Measurements from ENCODE around the gene PALLD.

The PALLD gene

DNA sequence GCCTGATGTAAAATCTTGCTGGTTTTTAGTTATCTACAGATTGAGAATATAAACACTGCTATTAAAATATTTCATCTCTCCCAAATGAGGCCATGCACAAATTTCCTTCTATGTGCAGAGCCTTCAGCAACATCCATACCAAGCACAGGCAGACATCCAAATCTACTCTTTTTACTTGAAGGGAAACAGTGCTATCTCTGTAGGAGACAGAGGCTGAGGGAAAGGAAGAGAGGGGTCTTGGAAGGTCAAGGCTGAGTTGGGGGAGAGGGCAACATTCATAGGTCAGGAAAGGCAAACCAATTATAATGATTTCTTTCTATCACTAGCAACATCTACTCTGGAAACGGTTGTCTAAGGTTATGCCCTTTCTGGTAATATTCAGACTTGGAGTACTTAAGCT is 273.0 kb downstream of the PALLD start:
- DNase-seq = no peak

DNA sequence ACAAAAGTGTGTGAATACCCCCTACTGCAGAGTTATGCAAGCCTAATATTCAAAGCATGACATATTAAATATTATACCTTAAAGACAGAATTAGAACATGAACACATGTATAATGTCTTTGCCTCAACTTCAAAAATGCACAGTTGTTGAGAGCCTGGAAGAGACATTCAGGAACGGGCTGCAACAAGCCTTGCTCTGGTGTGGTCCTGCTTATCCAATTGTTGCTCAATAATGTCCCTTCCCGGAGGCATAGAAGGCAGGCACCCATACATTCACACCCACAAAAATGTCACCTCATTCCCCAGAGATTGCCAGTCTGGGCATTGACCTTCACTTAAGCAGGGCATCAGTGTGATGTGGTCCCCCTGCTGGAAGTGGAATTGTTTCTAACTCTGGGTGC is 274.4 kb downstream of the PALLD start:
- DNase-seq = no peak

GRCh38 chr4:168773388-168774195 is 276.7 kb downstream of the PALLD start:
- DNase-seq = no peak

DNA sequence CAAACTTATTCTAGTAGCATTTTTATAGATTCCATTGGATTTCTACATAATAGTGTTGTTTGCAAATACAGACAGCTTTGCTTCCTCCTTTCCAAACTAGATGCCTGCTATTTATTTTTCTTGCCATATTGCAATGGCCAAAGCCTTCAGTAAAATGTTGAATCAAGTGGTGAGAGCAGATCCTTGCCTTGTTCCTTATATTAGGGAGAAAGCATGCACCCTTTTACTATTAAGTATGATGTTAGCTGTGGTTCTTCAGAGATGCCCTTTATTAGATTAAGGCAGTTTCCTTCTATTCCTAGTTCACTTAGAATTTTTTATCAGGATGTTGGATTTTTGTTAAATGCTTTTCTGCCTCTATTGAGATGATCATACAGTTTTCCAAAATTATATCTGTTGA is 279.5 kb downstream of the PALLD start:
- DNase-seq = no peak

DNA sequence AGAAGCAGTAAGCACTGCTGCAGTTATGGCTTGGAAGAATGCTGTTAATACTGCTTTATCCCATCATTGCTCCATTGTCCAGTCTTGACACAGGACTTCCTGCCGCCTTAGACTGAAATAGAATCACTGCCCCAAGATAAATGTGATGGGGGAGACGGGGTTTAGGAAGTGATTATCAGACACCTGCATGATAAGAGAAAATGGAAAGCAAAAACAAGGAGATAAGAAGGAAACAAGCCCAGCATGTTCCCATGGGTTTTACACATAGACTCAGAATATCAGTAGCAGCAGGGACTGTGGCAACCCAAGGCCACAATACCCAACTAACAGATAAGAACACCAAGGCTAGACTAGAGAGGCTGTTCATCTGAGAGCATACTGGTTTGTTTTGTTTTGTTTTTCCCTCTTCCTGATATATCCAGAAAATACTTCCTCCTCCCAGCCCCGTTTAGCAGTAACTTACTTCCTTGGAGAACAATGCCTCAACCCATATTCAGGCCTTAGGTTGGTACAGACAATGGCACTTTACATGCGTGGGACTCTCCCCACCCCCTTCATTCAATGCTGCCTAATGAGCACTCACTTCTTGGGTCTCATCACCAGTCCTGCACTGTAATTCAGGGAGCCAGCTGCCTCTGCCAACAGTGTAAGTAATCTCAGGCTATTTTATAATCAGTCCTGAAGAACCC is 280.6 kb downstream of the PALLD start:
- no peak for DNase-seq

GRCh38 chr4:168781341-168781740 is 284.5 kb downstream of the PALLD start:
- no peak for DNase-seq

DNA sequence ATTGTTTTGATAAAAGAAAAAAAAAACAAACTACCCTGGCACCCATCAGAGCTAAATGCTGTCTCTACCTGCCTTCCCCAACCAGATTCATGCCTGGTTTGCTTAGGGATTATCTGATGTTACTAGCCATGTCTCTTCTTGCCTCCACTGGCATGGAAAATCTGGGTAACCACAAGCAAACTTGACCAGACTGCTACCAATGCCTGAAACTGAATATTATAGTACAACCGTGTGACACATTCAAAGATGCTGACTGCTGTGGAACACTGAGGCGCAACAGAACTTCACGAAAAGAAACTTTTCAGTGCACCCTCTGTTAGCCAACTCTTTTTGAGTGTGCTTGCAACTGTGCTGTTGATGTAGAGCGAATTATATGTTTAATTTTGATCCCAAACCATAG is 285.1 kb downstream of the PALLD start:
- DNase-seq = no peak

DNA sequence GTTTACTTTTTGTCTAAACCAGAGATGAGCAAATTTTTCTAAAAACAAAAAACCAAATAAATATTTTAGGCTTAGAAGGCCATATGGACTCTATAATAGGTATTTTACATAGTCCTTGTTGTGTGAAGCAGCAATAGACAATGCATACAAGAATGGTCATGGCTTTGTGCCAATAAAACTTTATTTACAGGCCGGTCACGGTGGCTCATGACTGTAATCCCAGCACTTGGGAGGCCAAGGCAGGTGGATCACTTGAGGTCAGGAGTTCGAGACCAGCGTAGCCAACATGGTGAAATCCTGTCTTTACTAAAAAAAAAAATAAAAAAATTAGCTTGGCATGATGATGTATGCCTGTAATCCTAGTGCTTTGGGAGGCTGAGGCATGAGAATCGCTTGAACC is 285.6 kb downstream of the PALLD start:
- no peak for DNase-seq

- no peak for DNase-seq
Observed at GRCh38 chr4:168784786-168785461, 288.1 kb downstream of the PALLD start.

DNA sequence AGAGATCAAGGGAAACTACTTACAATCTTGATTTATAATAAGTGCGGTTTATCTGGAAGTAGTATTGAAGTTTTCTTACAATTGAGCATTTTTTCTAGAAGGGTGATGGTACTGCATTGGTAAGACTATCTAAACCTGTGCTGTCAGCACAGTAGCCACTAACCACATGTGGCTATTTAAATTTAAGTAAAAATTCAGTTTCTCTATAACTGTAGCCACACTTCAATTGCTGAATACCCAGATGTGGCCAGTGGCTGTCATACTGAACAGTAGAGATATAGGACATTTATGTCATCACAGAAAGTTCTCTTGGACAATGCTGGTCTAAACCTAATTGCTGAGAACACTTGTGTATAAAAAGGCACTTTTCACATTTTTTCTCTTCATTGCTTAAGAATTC is 290.5 kb downstream of the PALLD start:
- no peak for DNase-seq

GRCh38 chr4:168787801-168788595 is 291.1 kb downstream of the PALLD start:
- DNase-seq = no peak

DNA sequence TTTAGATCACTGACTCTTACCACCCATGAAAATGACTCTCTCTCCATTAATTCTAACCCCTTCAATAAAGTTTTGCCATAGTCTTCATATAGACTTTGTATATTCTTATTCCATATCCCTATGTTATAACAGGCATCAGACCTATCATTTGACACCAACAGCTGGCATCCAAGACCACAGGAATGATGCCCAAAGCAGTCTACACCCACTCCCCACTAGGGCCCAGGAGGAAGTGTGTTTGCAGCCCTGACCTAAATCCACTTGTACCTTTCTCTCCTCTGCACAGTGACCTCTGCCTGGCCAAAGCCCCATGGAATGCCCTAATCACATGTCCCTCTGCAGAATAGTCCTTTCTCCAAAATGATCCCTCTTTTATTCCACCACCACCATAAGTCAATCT is 294.0 kb downstream of the PALLD start:
- DNase-seq = no peak

- no peak for DNase-seq
Observed at GRCh38 chr4:168791376-168791775, 294.5 kb downstream of the PALLD start.

GRCh38 chr4:168793542-168793941 is 296.7 kb downstream of the PALLD start:
- DNase-seq = no peak

DNA sequence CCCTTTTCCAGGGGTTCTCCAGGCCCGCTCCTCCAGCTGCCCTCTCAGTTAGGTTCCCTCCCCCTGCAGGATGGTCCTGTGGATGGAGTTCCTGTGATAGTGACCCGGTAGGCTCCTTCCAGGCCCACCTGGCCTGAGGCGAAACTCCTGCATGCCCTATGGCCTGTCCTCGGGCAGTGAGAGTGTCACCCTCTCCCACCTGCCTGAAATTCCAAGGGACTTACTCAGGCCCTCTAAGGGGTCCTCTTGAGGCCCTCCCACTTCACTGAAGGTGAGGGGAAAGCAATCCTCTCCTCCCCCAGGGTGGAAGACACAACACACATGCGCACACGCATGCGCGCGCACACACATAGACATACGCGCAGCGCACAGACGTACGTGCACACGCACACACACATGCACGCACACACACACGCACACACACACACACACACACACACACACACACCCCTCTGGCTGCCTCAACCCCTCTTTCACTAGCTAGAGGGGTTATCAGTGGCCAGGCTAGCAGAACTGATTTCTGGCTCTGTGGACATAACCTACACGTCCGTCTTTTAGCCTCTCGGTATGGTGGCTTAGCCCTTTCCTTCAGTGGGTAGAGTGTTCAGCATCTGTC is 297.3 kb downstream of the PALLD start:
- DNase-seq = no peak

- DNase-seq = no peak
Observed at GRCh38 chr4:168794881-168795280, 298.0 kb downstream of the PALLD start.

- DNase-seq = no peak
Observed at GRCh38 chr4:168795346-168795745, 298.5 kb downstream of the PALLD start.

GRCh38 chr4:168796362-168797106 is 299.7 kb downstream of the PALLD start:
- DNase-seq = no peak

DNA sequence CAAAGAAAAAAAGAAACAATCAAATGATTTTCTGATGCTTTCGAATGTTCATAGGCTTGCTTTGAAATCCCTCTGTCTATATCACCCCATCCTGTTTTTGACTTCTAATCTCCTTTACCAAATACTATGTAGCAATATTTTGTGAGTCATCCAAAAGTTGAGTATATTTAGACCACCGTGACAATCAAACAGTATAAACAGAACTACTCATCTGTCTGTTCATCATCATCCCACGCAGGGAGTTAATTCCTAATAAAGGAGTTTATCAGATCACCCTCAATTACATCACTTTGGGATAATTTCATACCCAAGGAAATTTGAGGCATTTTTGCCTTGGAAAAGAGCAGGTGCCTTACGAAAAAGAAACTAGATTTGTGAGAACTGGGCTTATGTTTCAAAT is 300.3 kb downstream of the PALLD start:
- no peak for DNase-seq

- no peak for DNase-seq
Observed at GRCh38 chr4:168797738-168798375, 301.0 kb downstream of the PALLD start.

GRCh38 chr4:168800926-168801325 is 304.1 kb downstream of the PALLD start:
- DNase-seq = no peak

Data from T-helper 1 cell (primary cell).